ENCODE measurements around the gene VDAC2. TPM values are rescaled to one million over a fixed set of nuclear protein-coding genes. Genes with fewer than 3 reads are reported as not detected.

VDAC2 gene
- total and polyA plus RNA-seq, 10 of the 15 experiments (the other 5 are each of a cell fraction or from before 2014, with no cell fraction given) = 73.4 to 294 (median 146) TPM

DNA sequence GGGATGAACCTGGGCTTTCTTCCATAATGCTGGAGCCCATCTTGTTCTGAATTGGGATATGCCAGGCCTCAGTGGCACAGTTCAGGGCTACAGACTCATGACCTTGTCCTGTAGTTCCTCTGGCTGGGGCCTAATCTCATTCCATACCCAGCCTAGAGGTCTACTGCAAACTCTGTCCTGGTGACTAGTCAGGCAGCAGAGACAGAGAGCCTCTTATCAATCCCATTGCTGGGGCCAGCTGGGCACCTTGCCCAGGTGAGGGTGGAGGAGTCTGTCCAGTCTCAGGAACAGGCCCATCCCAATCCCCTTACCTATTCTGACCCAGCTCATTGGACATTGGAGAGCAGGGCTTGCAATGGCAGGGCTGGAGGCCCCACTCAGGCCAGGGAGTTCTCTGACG, 53.2 kb downstream of the VDAC2 start:
- WGBS (ENCODE audit: insufficient coverage, insufficient replicate concordance, low lambda C conversion rate, missing lambda C conversion rate) = 100% methylated on average over 1 of the region's 1 CpG
- no TSS peak for BruUV-seq (replicated peaks)
- no peak overlapping the region for H3K4me2 ChIP-seq (ENCODE audit: control insufficient read depth, insufficient read depth)
- SMC1A ChIA-PET (ENCODE audit: uncharacterized antibody, unreplicated experiment) = interaction anchor here (0.6 kb wide), 1 partner anchor 1036 kb away, joined by 3 read pairs; no protein-coding TSS in a partner anchor
- H3K79me2 ChIP-seq (ENCODE audit: control insufficient read depth, insufficient read depth, low read length) = no peaks in the 10 kb centered on the region
- H3K36me3 ChIP-seq (ENCODE audit: control insufficient read depth in 2 of 2, insufficient read depth in 2 of 2, low read length in 1 of 2) = no peaks in the 10 kb centered on the region
- no peak overlapping the region for H3K4me3 ChIP-seq
- H4K20me1 ChIP-seq (ENCODE audit: control insufficient read depth, insufficient read depth) = no peaks in the 10 kb centered on the region
- intact Hi-C loops (cut with micrococcal nuclease; ENCODE audit: unreplicated experiment) (no loop called here), in situ Hi-C loops (cut with MboI) (no loop called here)
- no peak overlapping the region for H2AFZ ChIP-seq (ENCODE audit: control insufficient read depth, low read depth, low read length)
- POLR2A ChIA-PET = no interaction called here
- FAIRE-seq = no peak
- RAD21 ChIA-PET (ENCODE audit: unreplicated experiment) = no interaction called here
- TF ChIP-seq ZNF622 (IDR thresholded peaks at IDR 0.05) (no peak), LARP7 (IDR thresholded peaks at IDR 0.05) (no peak), SUZ12 (IDR thresholded peaks at IDR 0.05; ENCODE audit: unreplicated experiment) (no peak), ZNF217 (IDR thresholded peaks at IDR 0.05) (no peak), ZNF207 (IDR thresholded peaks at IDR 0.05; ENCODE audit: borderline replicate concordance) (no peak), TCF3 (IDR thresholded peaks at IDR 0.05; ENCODE audit: borderline replicate concordance, insufficient read depth, low read depth, low read length) (no peak), MEF2A (IDR thresholded peaks at IDR 0.05; ENCODE audit: insufficient read depth, low read depth, low read length) (no peak), MYC (IDR thresholded peaks at IDR 0.05; ENCODE audit: insufficient read depth, insufficient read length, insufficient replicate concordance, low read length, severe bottlenecking) (no peak), SMAD1 (IDR thresholded peaks at IDR 0.05; ENCODE audit: low read depth, partially characterized antibody) (no peak), JUNB (IDR thresholded peaks at IDR 0.05) (no peak), CHD2 (IDR thresholded peaks at IDR 0.05; ENCODE audit: borderline replicate concordance, low read depth, low read length) (no peak)
- TF ChIP-seq, protein P1, sequence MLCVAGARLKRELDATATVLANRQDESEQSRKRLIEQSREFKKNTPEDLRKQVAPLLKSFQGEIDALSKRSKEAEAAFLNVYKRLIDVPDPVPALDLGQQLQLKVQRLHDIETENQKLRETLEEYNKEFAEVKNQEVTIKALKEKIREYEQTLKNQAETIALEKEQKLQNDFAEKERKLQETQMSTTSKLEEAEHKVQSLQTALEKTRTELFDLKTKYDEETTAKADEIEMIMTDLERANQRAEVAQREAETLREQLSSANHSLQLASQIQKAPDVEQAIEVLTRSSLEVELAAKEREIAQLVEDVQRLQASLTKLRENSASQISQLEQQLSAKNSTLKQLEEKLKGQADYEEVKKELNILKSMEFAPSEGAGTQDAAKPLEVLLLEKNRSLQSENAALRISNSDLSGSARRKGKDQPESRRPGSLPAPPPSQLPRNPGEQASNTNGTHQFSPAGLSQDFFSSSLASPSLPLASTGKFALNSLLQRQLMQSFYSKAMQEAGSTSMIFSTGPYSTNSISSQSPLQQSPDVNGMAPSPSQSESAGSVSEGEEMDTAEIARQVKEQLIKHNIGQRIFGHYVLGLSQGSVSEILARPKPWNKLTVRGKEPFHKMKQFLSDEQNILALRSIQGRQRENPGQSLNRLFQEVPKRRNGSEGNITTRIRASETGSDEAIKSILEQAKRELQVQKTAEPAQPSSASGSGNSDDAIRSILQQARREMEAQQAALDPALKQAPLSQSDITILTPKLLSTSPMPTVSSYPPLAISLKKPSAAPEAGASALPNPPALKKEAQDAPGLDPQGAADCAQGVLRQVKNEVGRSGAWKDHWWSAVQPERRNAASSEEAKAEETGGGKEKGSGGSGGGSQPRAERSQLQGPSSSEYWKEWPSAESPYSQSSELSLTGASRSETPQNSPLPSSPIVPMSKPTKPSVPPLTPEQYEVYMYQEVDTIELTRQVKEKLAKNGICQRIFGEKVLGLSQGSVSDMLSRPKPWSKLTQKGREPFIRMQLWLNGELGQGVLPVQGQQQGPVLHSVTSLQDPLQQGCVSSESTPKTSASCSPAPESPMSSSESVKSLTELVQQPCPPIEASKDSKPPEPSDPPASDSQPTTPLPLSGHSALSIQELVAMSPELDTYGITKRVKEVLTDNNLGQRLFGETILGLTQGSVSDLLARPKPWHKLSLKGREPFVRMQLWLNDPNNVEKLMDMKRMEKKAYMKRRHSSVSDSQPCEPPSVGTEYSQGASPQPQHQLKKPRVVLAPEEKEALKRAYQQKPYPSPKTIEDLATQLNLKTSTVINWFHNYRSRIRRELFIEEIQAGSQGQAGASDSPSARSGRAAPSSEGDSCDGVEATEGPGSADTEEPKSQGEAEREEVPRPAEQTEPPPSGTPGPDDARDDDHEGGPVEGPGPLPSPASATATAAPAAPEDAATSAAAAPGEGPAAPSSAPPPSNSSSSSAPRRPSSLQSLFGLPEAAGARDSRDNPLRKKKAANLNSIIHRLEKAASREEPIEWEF (IDR thresholded peaks at IDR 0.05; ENCODE audit: insufficient replicate concordance, low read depth, low read length) = no peak
- TF ChIP-seq, protein P2, sequence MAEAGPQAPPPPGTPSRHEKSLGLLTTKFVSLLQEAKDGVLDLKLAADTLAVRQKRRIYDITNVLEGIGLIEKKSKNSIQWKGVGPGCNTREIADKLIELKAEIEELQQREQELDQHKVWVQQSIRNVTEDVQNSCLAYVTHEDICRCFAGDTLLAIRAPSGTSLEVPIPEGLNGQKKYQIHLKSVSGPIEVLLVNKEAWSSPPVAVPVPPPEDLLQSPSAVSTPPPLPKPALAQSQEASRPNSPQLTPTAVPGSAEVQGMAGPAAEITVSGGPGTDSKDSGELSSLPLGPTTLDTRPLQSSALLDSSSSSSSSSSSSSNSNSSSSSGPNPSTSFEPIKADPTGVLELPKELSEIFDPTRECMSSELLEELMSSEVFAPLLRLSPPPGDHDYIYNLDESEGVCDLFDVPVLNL (IDR thresholded peaks at IDR 0.05; ENCODE audit: low read depth, low read length) = no peak
- CTCF ChIA-PET = interaction anchor here (0.6 kb wide), 1 partner anchor 1658 kb away, joined by 3 read pairs; no protein-coding TSS in a partner anchor
- ATAC-seq = no peak
- no peaks in the 10 kb centered on the region for H3K4me1 ChIP-seq (ENCODE audit: control insufficient read depth, insufficient read depth, low read length)
- H3K9me3 ChIP-seq (replicated peaks; ENCODE audit: control insufficient read depth, insufficient read depth, low read length) = no peaks in the 10 kb centered on the region
- no peaks in the 10 kb centered on the region for H3K27me3 ChIP-seq (replicated peaks in 1 of 2; ENCODE audit: control insufficient read depth in 2 of 2, insufficient read depth in 2 of 2, low read length in 1 of 2)
- DNase-seq (ENCODE audit: low read depth, low spot score) = no peak
- no peak overlapping the region for H3K9ac ChIP-seq (ENCODE audit: control insufficient read depth, insufficient read depth, low read length)
- no peak overlapping the region for H3K27ac ChIP-seq (ENCODE audit: control insufficient read depth, insufficient read depth)
